ENCODE measurements around the gene CD6. TPM values are rescaled to one million over a fixed set of nuclear protein-coding genes. Genes with fewer than 3 reads are reported as not detected.

Gene CD6
- total and polyA plus RNA-seq, 10 of the 15 experiments (the other 5 are each of a cell fraction or from before 2014, with no cell fraction given): 0.37 to 17.6 (median 6.2) TPM

DNA sequence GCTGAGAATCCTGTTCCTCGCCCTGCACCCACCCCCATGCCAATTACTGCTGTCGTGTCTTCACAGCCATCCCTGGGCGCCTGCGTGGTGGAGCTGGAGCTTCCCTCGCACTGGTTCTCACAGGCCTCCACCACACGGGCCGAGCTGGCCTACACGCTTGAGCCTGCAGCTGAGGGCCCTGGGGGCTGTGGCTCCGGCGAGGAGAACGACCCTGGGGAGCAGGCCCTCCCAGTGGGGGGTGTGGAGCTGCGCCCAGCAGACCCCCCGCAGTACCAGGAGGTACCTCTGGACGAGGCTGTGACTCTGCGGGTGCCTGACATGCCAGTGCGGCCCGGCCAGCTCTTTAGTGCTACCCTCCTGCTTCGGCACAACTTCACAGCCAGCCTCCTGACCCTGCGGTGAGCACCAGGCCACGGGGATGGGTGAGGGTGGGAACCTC is 42.9 kb upstream of the CD6 start:
- ATAC-seq (no peak), FAIRE-seq (no peak), DNase-seq (ENCODE audit: low read depth, low spot score) (no peak)
- Histone ChIP-seq H3K27me3 (replicated peaks in 1 of 2; ENCODE audit: control insufficient read depth in 2 of 2, insufficient read depth in 2 of 2, low read length in 1 of 2) (no peaks in the 10 kb centered on the region), H3K79me2 (ENCODE audit: control insufficient read depth, insufficient read depth, low read length) (no peaks in the 10 kb centered on the region), H2AFZ (ENCODE audit: control insufficient read depth, low read depth, low read length) (no peak overlapping the region), H3K9me3 (replicated peaks; ENCODE audit: control insufficient read depth, insufficient read depth, low read length) (no peaks in the 10 kb centered on the region), H3K4me2 (ENCODE audit: control insufficient read depth, insufficient read depth) (no peak overlapping the region), H3K4me1 (ENCODE audit: control insufficient read depth, insufficient read depth, low read length) (peaks cover 39% of the 10 kb centered on the region), H3K36me3 (ENCODE audit: control insufficient read depth in 2 of 2, insufficient read depth in 2 of 2, low read length in 1 of 2) (no peaks in the 10 kb centered on the region), H3K9ac (ENCODE audit: control insufficient read depth, insufficient read depth, low read length) (no peak overlapping the region), H3K4me3 (no peak overlapping the region), H3K27ac (ENCODE audit: control insufficient read depth, insufficient read depth) (no peak overlapping the region), H4K20me1 (ENCODE audit: control insufficient read depth, insufficient read depth) (no peaks in the 10 kb centered on the region)
- SMC1A ChIA-PET (ENCODE audit: uncharacterized antibody, unreplicated experiment): interaction anchor here (2.3 kb wide), 1 partner anchor 13 kb away, joined by 10 read pairs; no protein-coding TSS in a partner anchor
- POLR2A ChIA-PET: no interaction called here
- RAD21 ChIA-PET (ENCODE audit: unreplicated experiment): interaction anchor here (0.8 kb wide), 1 partner anchor 13 kb away, joined by 3 read pairs; no protein-coding TSS in a partner anchor
- intact Hi-C loops (cut with micrococcal nuclease; ENCODE audit: unreplicated experiment): no loop called here
- 58% methylated on average over 20 of the region's 20 CpGs for WGBS (ENCODE audit: insufficient coverage, insufficient replicate concordance, low lambda C conversion rate, missing lambda C conversion rate)
- BruUV-seq (replicated peaks): no TSS peak
- CTCF ChIA-PET: interaction anchor here (1.0 to 2.0 kb wide), 4 partner anchors 11 to 96 kb away, joined by 3 to 6 read pairs (median 4); no protein-coding TSS in a partner anchor
- TF ChIP-seq HCFC1 (IDR thresholded peaks at IDR 0.05; ENCODE audit: low read length) (no peak), USF2 (IDR thresholded peaks at IDR 0.05; ENCODE audit: borderline replicate concordance, low read depth, low read length) (no peak), CBX5 (IDR thresholded peaks at IDR 0.05; ENCODE audit: low read depth) (no peak), PKNOX1 (IDR thresholded peaks at IDR 0.05) (no peak), RUNX3 (IDR thresholded peaks at IDR 0.05; ENCODE audit: low read length) (no peak), SIX5 (IDR thresholded peaks at IDR 0.05; ENCODE audit: low read depth, low read length, severe bottlenecking) (no peak), REST (IDR thresholded peaks at IDR 0.05; ENCODE audit: low read depth, low read length) (no peak), ZBED1 (IDR thresholded peaks at IDR 0.05; ENCODE audit: borderline replicate concordance) (no peak), CHD2 (IDR thresholded peaks at IDR 0.05; ENCODE audit: borderline replicate concordance, low read depth, low read length) (no peak), SUZ12 (IDR thresholded peaks at IDR 0.05; ENCODE audit: unreplicated experiment) (no peak), SMC3 (IDR thresholded peaks at IDR 0.05; ENCODE audit: borderline replicate concordance, low read length) (no peak), BHLHE40 (IDR thresholded peaks at IDR 0.05; ENCODE audit: borderline replicate concordance in 1 of 2, low read depth in 2 of 2, low read length in 1 of 2) (no peak), ESRRA (IDR thresholded peaks at IDR 0.05; ENCODE audit: low read length) (no peak), GATAD2B (conservative IDR thresholded peaks at IDR 0.05; ENCODE audit: low read depth) (no peak), ZNF622 (IDR thresholded peaks at IDR 0.05) (no peak), LARP7 (IDR thresholded peaks at IDR 0.05) (no peak)
- TF ChIP-seq, protein P1, sequence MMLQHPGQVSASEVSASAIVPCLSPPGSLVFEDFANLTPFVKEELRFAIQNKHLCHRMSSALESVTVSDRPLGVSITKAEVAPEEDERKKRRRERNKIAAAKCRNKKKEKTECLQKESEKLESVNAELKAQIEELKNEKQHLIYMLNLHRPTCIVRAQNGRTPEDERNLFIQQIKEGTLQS (IDR thresholded peaks at IDR 0.05; ENCODE audit: borderline replicate concordance, extremely low read depth, low read depth, low read length): no peak
- in situ Hi-C loops (cut with MboI): no loop called here
